Subcutaneous adipose tissue (tissue), 4 donors: ENCODE results near the gene MAPK8IP2. TPM values are rescaled to one million over a fixed set of nuclear protein-coding genes. Genes with fewer than 3 reads are reported as not detected.

ENCODE experiments used
- total RNA-seq, 4 donors: library from RNA; depleted of rRNA; stranded (reverse); fragments of >200 nt; gene quantifications; one replicate each; pipeline ENCODE4 v1.1.0, GENCODE V29; 2016
- TF ChIP-seq, protein P1 (sequence below): fragments of 450-650 bp; IDR thresholded peaks from one replicate; pipeline ENCODE4 v1.5.1; 2016; ENCODE audit warnings: low read depth, mild to moderate bottlenecking, control low read depth, antibody characterized with exemption, moderate library complexity

Gene MAPK8IP2
- total RNA-seq, 4 donors from 2014 or later: 0.19 to 1.1 (median 0.51) TPM; not detected in 1

DNA sequence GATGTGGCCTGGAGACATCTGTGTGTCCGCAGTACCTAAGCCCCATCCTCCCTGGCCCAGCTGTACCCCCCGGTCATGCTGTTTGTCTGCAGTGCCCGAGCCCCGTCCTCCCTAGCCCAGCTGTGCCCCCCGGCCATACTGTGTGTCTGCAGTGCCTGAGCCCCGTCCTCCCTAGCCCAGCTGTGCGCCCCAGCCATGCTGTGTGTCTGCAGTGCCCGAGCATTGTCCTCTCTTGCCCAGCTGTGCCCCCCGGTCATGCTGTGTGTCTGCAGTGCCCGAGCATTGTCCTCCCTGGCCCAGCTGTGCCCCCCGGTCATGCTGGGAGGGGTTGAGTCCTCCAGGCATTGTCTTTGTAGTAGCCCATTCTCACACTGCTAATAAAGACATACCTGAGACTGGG is 35.0 kb downstream of the MAPK8IP2 start:
- TF ChIP-seq, protein P1, sequence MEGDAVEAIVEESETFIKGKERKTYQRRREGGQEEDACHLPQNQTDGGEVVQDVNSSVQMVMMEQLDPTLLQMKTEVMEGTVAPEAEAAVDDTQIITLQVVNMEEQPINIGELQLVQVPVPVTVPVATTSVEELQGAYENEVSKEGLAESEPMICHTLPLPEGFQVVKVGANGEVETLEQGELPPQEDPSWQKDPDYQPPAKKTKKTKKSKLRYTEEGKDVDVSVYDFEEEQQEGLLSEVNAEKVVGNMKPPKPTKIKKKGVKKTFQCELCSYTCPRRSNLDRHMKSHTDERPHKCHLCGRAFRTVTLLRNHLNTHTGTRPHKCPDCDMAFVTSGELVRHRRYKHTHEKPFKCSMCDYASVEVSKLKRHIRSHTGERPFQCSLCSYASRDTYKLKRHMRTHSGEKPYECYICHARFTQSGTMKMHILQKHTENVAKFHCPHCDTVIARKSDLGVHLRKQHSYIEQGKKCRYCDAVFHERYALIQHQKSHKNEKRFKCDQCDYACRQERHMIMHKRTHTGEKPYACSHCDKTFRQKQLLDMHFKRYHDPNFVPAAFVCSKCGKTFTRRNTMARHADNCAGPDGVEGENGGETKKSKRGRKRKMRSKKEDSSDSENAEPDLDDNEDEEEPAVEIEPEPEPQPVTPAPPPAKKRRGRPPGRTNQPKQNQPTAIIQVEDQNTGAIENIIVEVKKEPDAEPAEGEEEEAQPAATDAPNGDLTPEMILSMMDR: no peak

DNA sequence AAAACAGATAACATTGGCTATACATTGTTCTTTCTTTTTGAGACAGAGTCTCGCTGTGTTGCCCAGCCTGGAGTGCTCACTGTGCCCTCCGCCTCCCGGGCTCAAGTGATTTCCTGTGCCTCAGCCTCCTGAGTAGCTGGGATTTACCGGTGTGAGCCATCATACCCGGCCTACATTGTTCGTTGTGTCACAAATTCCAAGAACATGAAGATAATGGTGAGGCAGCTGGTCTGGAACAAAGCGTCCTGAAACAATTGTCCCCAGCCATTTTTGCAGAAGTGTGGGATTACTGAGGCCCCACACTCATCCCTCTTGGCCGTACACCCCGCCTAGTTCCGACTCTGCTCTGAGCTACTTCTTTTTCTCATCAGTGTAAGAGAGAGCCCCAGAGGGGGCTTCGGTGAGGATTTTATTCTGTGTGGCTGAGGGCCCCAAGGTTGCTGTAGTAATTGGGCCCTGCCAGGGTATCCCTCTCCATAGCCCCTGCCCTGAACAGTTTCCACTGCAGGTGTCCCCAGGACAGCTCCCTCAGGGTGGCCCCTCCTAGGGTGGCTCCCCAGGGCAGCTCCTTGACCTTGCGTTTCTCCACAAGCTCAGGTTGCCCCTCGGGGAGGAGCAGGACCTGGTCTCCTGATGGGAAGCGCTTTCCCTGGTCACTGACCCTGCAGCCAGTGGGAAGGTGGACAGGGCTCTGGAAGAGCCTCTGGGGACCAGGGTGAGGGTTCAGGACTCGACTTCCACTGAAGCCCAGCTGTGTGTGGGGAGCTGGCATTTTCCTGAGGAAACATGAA is 40.5 kb downstream of the MAPK8IP2 start:
- TF ChIP-seq, protein P1: no peak

DNA sequence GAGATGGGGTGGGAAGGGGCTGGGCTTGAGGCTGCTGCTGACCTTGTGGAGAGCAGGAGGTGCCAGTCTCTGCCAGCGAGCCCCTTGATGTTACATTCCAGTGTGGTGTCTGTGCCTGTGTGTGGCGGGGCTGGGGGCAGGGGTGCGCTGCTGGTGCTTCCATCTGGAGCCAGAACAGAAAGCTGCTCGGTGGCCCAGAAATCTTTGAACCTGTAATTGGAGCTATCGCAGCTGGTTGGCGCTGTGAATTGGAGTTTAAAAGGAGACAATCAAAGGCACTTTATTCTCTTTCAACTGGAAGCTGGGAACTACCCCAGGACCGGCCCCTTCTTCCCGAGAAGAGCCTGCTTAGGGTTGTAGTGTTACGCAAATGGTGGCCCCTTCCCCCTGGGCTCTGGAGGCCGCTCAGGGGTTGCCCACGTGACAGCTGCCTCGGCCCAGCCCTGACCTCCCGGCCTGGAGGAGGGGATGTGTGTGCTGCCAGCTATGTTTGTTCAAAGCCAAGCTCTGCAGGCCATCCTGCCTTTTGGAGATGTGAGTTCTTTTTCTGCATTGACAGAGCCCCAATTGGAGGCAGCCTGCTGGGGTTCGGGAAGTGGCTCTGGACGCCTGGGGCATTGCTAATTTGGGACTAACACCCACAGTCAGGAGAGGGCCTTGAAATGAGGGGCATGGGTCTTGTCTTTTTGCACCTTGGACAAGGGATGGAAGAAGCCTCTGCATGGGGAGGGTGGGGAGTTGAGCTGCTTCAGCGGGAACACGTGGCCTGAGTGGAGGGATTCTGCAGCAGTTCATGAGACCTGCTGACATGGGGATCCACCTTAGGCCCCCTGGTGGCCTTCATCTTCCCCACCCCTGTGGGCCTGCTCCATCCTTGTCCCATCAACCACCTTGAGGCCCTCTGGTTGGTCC is 41.4 kb downstream of the MAPK8IP2 start:
- TF ChIP-seq, protein P1: no peak

DNA sequence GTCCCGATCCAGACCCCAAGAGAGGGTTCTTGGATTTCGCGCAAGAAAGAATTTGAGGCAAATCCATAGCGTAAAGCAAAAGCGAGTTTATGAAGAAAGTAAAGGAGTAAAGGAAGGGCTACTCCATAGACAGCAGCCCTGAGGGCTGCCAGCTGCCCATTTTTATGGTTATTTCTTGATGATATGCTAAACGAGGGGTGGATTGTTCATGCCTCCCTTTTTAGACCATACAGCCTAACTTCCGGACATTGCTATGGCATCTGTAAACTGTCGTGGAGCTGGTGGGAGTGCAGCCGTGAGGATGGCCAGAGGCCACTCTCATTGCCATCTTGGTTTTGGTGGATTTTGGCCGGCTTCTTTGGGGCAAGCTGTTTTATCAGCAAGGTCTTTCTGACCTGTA is 52.7 kb downstream of the MAPK8IP2 start:
- TF ChIP-seq, protein P1: no peak

DNA sequence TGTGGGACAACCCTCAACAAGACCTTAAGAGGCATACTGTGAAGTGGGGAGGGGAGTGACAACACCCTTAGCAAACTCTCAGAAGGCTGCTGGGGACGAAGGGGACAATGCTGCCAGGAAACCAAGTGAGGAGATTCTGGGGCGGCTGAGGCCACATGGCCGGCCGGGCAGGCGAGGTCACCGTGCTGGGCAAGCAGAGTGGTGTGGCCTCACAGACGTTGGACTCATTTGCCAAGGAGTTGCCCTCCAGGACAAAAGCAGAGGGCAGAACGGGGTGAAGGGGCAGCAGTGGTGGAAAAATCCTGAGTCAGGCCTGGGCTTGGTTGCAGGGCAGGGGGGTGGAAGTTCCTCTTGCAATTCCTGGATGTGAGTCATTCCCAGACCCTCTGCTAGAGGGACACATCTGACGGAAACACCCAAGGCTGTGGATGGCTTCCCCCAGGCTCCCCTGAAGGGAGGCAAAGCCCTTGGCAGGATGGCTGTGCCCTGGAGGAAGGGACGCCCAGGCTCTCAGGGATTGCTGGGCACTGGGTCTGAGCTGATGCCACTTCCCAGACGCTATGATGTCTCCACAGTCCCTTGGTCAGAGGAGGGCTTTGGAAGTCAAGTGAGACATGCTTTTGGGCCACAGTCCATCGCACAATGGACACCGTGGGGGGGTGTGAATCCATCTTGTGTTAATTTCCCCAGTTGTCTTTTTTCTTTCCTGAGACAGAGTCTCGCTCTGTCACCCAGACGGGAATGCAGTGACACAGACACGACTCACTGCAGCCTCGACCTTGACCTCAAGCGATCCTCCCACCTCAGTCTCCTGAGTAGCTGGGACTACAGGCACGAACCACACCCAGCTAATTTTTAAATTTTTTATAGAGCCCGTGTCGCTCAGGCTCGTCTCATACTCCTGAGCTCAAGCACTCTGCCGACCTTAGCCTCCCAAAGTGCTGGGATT is 55.8 kb downstream of the MAPK8IP2 start:
- TF ChIP-seq, protein P1: no peak

DNA sequence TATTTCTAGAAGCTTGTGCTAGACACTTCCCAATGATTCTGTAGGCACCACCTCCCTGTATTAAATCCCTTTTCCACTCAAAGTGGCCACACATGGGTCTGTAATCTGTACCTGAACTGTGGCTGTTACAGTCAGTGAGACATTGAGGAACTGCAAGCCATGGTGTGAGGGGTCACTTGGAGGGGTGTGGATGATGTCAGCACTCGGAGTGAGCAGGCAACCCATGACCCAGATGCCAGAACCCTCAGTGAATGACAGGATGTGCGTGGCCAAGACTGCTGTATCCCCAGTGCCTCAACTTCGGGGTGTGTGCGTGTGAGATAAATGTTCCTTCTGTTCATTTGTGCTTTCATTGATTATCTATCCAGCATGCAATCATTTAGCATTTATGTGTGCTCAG is 57.3 kb downstream of the MAPK8IP2 start:
- TF ChIP-seq, protein P1: no peak
